HepG2 (cell line): ENCODE measurements around the gene HAGH. TPM values are rescaled to one million over a fixed set of nuclear protein-coding genes. Genes with fewer than 3 reads are reported as not detected.

Experiments used
- AGO1 ChIP-seq: fragments of 200-400 bp; formaldehyde crosslinking; IDR thresholded peaks from 2 replicates; pipeline ENCODE4 v1.6.1; 2017; ENCODE audit warnings: mild to moderate bottlenecking, low read depth, low read length, moderate library complexity; ENCODE audit not compliant: poor library complexity, severe bottlenecking
- CSRNP1 ChIP-seq: sonication (generic); formaldehyde crosslinking; IDR thresholded peaks from 2 replicates; pipeline ENCODE4 v1.8.1; 2023; ENCODE audit warnings: mild to moderate bottlenecking, missing genetic modification reagents
- E2F1 ChIP-seq: sonication (generic); formaldehyde crosslinking; IDR thresholded peaks from 2 replicates; pipeline ENCODE4 v1.5.0; 2020; ENCODE audit warnings: missing genetic modification reagents
- FOXK1 ChIP-seq: sonication (generic); formaldehyde crosslinking; IDR thresholded peaks from 2 replicates; pipeline ENCODE4 v1.4.0; 2020; ENCODE audit warnings: low read depth, missing genetic modification reagents, borderline replicate concordance
- KLF13 ChIP-seq: sonication (generic); formaldehyde crosslinking; IDR thresholded peaks from 2 replicates; pipeline ENCODE4 v1.4.0; 2020; ENCODE audit warnings: mild to moderate bottlenecking, missing genetic modification reagents
- MTA1 ChIP-seq: sonication (generic); formaldehyde crosslinking; IDR thresholded peaks from 2 replicates; pipeline ENCODE4 v1.4.0; 2020; ENCODE audit warnings: missing genetic modification reagents, mild to moderate bottlenecking, borderline replicate concordance
- PRPF4 ChIP-seq: fragments of 200-400 bp; formaldehyde crosslinking; IDR thresholded peaks from 2 replicates; pipeline ENCODE4 v1.6.1; 2016; ENCODE audit warnings: low read length, low read depth; ENCODE audit not compliant: poor library complexity, severe bottlenecking
- SP1 ChIP-seq, 2 experiments: fragments of 450-650 bp in 1 of 2; sonication (generic) in 1 of 2; formaldehyde crosslinking in 1 of 2; IDR thresholded peaks; 2 replicates each; pipeline versions ENCODE4 v1.4.0 to v1.6.1; 2016 to 2020; ENCODE audit warnings: missing genetic modification reagents in 1 of 2
- TAF15 ChIP-seq: fragments of 200-400 bp; formaldehyde crosslinking; IDR thresholded peaks from one replicate; pipeline ENCODE4 v1.6.1; 2018; ENCODE audit warnings: mild to moderate bottlenecking, low read depth, low read length; ENCODE audit not compliant: poor library complexity, severe bottlenecking
- ZBTB43 ChIP-seq: sonication (generic); formaldehyde crosslinking; conservative IDR thresholded peaks from 2 replicates; pipeline ENCODE4 v1.4.0; 2020; ENCODE audit warnings: missing genetic modification reagents
- ZNF263 ChIP-seq: sonication (generic); formaldehyde crosslinking; IDR thresholded peaks from 2 replicates; pipeline ENCODE4 v1.4.0; 2020; ENCODE audit warnings: missing genetic modification reagents
- ZNF572 ChIP-seq: sonication (generic); formaldehyde crosslinking; IDR thresholded peaks from 2 replicates; pipeline ENCODE4 v1.5.1; 2020; ENCODE audit warnings: mild to moderate bottlenecking, missing genetic modification reagents
- ZNF609 ChIP-seq: sonication (generic); formaldehyde crosslinking; IDR thresholded peaks from 2 replicates; pipeline ENCODE4 v1.4.0; 2020; ENCODE audit warnings: mild to moderate bottlenecking, missing genetic modification reagents, borderline replicate concordance
- ZNF800 ChIP-seq: sonication (generic); formaldehyde crosslinking; IDR thresholded peaks from 2 replicates; pipeline ENCODE4 v1.4.0; 2020; ENCODE audit warnings: missing genetic modification reagents
- polyA plus RNA-seq, 8 experiments: library from polyadenylated mRNA; depleted of rRNA in 3 of 8; stranded (reverse) in 7 of 8; unstranded in 1 of 8; fragments of >200 nt; fragmentation: Illumina TruSeq in 4 of 8; extraction: Trizol in 4 of 8; gene quantifications; 2 replicates each; pipeline versions ENCODE4 v1.2.1 to v1.2.3, GENCODE V29; 2011 to 2016; ENCODE audit warnings: low read depth in 4 of 8, missing spikeins in 1 of 8, mixed read lengths in 1 of 8; ENCODE audit not compliant: insufficient read depth in 1 of 8
- total RNA-seq, 5 experiments: library from RNA; depleted of rRNA; stranded (reverse); fragments of >200 nt; fragmentation: Illumina TruSeq; extraction: Trizol; gene quantifications; 2 replicates each; pipeline ENCODE4 v1.2.3, GENCODE V29; 2016; ENCODE audit warnings: low read depth in 1 of 5

Gene HAGH
- total and polyA plus RNA-seq, 2 of the 13 experiments (the other 11 are each of a cell fraction or from before 2014, with no cell fraction given) = 70.4 to 95.4 TPM

GRCh38 chr16:1772908-1773702 is 53.5 kb downstream of the HAGH start, which contains the start of gene MRPS34 (continued):
- TF ChIP-seq E2F1 (CRISPR knock-in tag) (peak; percentile 85), MTA1 (no peak), FOXK1 (CRISPR knock-in tag) (peak; percentile 84; the same call in 1 of the 2 replicates), ZBTB43 (no peak; the same call in 1 of the 2 replicates), ZNF263 (CRISPR knock-in tag) (peak; percentile 15; the same call in 1 of the 2 replicates), KLF13 (CRISPR knock-in tag) (peak; percentile 92; the same call in 1 of the 2 replicates), PRPF4 (no peak), AGO1 (no peak), ZNF572 (CRISPR knock-in tag) (no peak), TAF15 (peak; percentile 35), SP1 (IDR thresholded peaks at IDR 0.05) (no peak), SP1 (CRISPR knock-in tag; IDR thresholded peaks at IDR 0.05) (peak; percentile 80), ZNF609 (0 out of 2 replicates have a peak, but pooled peaks have one; percentile 31), ZNF800 (CRISPR knock-in tag) (peak; percentile 83; the same call in 1 of the 2 replicates), CSRNP1 (CRISPR knock-in tag) (peak; percentile 77; the same call in 1 of the 2 replicates)
